Measurements from ENCODE around the gene FGF11.

DNA sequence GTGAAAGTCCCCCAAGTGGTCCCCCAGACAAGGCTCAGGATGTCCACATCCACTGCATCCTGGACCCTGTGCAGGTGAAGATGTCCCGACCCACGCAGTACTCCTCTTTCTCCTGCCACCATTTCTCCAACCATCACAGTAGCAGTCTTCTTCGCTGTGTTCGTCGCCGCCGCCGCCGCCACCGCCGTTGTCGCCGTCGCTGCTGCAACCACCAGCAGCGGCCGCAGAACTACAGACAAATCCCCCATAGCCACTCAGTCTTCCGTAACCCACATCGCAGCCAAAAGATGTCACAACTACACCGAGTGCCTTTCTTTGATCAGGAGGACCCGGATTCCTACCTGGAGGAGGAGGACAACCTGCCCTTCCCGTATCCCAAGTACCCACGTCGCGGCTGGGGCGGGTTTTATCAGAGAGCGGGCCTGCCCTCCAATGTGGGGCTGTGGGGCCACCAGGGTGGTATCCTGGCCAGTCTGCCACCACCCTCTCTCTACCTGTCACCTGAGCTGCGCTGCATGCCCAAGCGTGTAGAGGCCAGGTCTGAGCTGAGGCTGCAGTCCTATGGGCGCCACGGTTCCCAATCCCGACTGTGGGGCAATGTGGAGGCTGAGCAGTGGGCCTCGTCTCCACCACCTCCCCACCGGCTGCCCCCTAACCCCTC lies 13.0 kb upstream of the FGF11 start:
- TF ChIP-seq CTCF (IDR thresholded peaks at IDR 0.05) = no peak
- TF ChIP-seq POLR2AphosphoS5 (IDR thresholded peaks at IDR 0.05) = no peak
